NB4 (cell line): Measurements from ENCODE around the gene PIP4K2A.

Source experiments
- DNase-seq: peaks from one replicate; pipeline ENCODE4 v3.0.0; 2010; ENCODE audit warnings: low read depth
- H3K4me3 ChIP-seq: one replicate; pipeline ENCODE4 v1.5.1; 2011; ENCODE audit warnings: mild to moderate bottlenecking, low read depth, low read length, moderate library complexity
- MYC ChIP-seq: IDR thresholded peaks from 2 replicates; pipeline ENCODE4 v1.6.1; 2011; ENCODE audit warnings: low read depth, low read length
- POLR2A ChIP-seq: IDR thresholded peaks from 2 replicates; pipeline ENCODE4 v1.6.1; 2011; ENCODE audit warnings: mild to moderate bottlenecking; ENCODE audit not compliant: insufficient read length; ENCODE audit errors: extremely low read depth
- TF ChIP-seq, protein P1 (sequence below): IDR thresholded peaks from one replicate; pipeline ENCODE4 v1.5.1; 2012; ENCODE audit warnings: low read depth, low read length
- TF ChIP-seq, protein P2 (sequence below): IDR thresholded peaks from 2 replicates; pipeline ENCODE4 v1.6.1; 2011; ENCODE audit warnings: low read depth, low read length

The PIP4K2A gene

DNA sequence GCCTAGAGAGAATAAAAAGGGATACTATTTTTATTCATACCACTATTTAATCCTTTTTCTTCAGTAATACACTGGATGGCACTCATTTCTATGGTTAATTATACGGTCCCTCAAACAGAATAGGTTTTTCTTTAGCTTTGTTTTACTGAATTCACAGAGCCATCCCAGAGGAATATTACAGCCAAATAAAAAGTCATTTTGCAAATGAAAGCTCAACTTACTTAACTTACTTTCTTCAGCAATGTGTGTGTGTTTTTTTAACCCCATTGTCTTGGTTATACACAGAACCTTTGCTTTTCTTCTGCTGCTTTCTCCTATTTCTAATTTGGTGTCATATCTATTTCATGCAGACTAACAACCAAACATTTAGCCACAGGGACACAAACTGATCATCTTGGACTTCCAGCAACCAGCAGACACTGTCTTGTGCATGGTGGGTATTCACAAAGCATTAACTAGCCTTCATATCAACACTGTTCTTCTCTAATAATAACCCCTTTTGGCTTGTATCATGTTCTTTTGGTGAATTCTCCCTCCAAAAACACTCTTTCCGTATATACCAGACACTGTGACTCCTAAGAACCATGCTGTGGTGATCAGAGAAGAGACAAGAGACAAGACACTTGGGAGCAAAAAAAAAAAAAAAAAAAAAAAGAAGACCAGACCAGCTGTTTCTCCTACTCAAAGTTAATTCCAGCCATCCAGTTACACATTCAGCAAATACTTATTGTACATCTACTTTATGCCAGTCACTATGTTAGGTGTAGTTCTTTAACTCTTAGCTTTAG lies 40.4 kb downstream of the PIP4K2A start:
- no peak for DNase-seq
- TF ChIP-seq, protein P1, sequence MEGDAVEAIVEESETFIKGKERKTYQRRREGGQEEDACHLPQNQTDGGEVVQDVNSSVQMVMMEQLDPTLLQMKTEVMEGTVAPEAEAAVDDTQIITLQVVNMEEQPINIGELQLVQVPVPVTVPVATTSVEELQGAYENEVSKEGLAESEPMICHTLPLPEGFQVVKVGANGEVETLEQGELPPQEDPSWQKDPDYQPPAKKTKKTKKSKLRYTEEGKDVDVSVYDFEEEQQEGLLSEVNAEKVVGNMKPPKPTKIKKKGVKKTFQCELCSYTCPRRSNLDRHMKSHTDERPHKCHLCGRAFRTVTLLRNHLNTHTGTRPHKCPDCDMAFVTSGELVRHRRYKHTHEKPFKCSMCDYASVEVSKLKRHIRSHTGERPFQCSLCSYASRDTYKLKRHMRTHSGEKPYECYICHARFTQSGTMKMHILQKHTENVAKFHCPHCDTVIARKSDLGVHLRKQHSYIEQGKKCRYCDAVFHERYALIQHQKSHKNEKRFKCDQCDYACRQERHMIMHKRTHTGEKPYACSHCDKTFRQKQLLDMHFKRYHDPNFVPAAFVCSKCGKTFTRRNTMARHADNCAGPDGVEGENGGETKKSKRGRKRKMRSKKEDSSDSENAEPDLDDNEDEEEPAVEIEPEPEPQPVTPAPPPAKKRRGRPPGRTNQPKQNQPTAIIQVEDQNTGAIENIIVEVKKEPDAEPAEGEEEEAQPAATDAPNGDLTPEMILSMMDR = no peak
- no peak for TF ChIP-seq POLR2A
- TF ChIP-seq, protein P2, sequence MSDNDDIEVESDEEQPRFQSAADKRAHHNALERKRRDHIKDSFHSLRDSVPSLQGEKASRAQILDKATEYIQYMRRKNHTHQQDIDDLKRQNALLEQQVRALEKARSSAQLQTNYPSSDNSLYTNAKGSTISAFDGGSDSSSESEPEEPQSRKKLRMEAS = no peak
- no peak for TF ChIP-seq MYC
- no peak overlapping the region for H3K4me3 ChIP-seq

DNA sequence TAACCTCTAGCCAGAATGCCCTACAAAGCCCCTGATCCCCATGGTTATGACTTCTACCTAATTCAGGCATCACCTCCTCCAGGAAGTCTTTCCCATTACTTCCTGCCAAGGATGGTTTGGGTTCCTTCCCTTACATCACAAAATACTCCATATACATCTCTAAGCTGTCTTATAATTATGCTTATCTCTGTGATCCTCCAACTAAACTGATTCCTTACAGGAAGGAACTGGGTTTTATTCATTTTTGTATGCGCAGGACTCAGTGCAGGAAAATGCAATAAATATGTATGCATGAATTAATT lies 41.3 kb downstream of the PIP4K2A start:
- TF ChIP-seq, protein P2 = no peak
- TF ChIP-seq POLR2A (no peak), MYC (no peak)
- TF ChIP-seq, protein P1 = no peak
- H3K4me3 ChIP-seq = no peak overlapping the region
- DNase-seq = no peak

DNA sequence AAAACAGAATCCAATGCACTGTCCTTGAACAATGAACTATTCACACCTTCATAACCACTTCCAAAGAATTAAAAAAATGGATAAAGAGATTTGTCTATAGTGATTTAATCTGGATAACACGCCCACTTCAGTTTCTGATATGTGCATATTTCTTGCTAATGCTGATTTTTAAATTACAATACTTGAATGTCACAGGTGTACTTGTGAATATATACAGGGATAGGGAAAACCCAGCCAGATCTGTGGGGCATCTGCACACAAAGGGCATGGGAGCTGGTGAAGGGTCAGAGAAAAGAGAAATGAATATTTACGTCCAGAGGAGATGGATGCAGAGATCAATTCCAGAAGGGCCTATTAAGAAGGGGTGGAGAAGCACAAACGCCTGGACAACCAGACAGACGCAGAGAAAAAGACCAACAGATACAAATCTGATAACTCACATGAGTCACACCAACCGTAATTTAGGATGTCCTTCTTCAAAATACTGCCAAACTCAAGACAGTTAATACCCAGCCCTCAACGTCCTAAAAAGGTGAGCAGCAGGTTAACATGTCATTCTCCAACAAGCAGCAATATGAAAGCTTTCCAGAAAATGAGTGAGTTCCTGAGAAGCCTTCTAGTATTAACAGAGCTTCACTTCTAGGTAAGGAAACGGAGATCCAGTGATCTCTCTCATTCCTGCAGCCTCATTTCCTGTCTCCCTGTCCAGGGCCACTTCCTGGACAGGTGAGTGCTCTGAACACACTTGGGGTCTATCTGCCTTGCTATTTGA lies 41.9 kb downstream of the PIP4K2A start:
- DNase-seq = no peak
- H3K4me3 ChIP-seq = no peak overlapping the region
- TF ChIP-seq, protein P1 = no peak
- no peak for TF ChIP-seq MYC
- TF ChIP-seq POLR2A = no peak
- TF ChIP-seq, protein P2 = no peak

DNA sequence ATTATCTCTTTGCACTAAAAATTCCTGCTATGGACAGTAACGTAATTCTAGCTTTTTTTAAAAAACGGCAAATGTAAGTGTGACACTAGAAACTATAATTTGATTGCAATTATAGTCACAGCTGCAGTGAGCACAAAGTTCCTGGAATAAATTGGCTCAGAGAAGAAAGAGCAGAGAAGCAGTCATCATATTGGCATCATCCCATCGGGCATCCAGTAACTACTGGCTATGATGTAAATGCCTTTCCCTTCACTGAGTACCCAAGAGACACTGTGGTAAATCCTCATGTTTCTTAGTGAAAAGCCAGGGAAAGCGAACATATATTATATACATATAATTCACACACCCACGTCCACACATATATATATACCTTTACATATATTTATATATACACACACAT lies 43.6 kb downstream of the PIP4K2A start:
- no peak overlapping the region for H3K4me3 ChIP-seq
- no peak for DNase-seq
- no peak for TF ChIP-seq POLR2A
- TF ChIP-seq, protein P2 = no peak
- TF ChIP-seq MYC = no peak
- TF ChIP-seq, protein P1 = no peak

DNA sequence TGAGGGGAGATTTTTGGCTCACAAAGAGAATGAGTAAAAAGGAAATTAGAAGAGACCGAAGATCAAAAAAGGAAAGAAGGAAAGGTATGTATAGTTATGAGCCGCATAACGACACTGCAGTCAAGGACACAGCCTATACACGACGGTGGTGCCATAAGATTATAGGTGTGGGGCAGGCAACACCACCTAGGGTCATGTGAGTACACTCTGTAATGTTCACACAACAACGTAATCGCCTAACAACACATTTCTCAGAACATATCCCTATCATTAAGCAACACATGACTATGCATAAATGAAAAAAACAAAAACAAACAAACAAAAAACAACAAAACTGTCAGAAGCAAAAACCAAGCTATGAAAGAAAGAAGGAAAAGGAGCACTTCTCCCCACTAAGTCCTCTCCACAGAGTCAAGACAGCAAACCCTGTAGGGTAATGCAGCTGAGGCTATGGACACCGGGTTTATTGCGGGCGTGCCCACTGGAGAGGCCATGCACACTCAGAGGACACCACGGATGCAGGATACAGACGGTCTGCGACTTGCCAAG lies 45.1 kb downstream of the PIP4K2A start:
- DNase-seq = no peak
- TF ChIP-seq, protein P2 = no peak
- no peak for TF ChIP-seq MYC
- no peak for TF ChIP-seq POLR2A
- TF ChIP-seq, protein P1 = no peak

More for the DNA sequence above, 45.1 kb downstream of the PIP4K2A start:
- H3K4me3 ChIP-seq = no peak overlapping the region
